ENCODE data around the gene DNMT3A. TPM values are rescaled to one million over a fixed set of nuclear protein-coding genes. Genes with fewer than 3 reads are reported as not detected.

DNMT3A gene
- total and polyA plus RNA-seq, 2 experiments from 2014 or later: 47.2 to 80.4 TPM

DNA sequence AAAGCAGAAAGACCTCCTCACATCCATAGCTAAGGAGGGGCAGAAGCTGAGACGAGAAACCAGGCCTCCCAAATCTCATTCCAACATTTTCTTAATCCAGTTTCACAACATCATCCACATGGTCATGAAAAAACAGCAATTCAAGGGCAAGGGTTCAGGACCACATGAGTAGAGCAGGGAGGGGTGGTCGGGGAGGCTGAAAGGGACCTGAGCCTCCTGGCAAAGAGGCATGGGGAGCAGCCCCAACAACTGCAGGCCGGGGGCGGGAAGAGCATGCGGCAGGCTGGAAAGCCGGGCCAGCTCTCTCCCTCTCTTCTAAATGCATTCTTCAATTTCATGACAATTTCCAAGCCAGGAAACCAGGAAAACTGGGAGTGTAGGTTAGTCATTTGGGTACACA, 76.7 kb downstream of the DNMT3A start:
- Histone ChIP-seq H3K36me3 (ENCODE audit: insufficient read depth) (no peaks in the 10 kb centered on the region), H3K4me3 (no peak overlapping the region), H3K27me3 (ENCODE audit: insufficient read depth) (no peaks in the 10 kb centered on the region), H3K79me2 (replicated peaks; ENCODE audit: insufficient read depth) (no peaks in the 10 kb centered on the region), H3K27ac (ENCODE audit: low read depth) (no peak overlapping the region), H3K9me2 (ENCODE audit: insufficient read depth) (no peaks in the 10 kb centered on the region), H4K20me1 (replicated peaks; ENCODE audit: insufficient read depth) (no peaks in the 10 kb centered on the region), H2AFZ (no peak overlapping the region), H3F3A (replicated peaks; ENCODE audit: low read depth) (peaks cover 14% of the 10 kb centered on the region; the same call in 1 of the 2 replicates), H3K4me2 (no peak overlapping the region), H3K4me1 (ENCODE audit: insufficient read depth) (peaks cover 54% of the 10 kb centered on the region)
- H3K27ac Mint-ChIP-seq: no peak overlapping the region
- H3K36me3 Mint-ChIP-seq (ENCODE audit: low read depth): no peaks in the 10 kb centered on the region
- DNase-seq (ENCODE audit: low spot score) (no peak), ATAC-seq (no peak)
- H3K27me3 Mint-ChIP-seq (ENCODE audit: insufficient read depth, low read depth, poor library complexity): peaks cover 21% of the 10 kb centered on the region
- TF ChIP-seq, protein P1, sequence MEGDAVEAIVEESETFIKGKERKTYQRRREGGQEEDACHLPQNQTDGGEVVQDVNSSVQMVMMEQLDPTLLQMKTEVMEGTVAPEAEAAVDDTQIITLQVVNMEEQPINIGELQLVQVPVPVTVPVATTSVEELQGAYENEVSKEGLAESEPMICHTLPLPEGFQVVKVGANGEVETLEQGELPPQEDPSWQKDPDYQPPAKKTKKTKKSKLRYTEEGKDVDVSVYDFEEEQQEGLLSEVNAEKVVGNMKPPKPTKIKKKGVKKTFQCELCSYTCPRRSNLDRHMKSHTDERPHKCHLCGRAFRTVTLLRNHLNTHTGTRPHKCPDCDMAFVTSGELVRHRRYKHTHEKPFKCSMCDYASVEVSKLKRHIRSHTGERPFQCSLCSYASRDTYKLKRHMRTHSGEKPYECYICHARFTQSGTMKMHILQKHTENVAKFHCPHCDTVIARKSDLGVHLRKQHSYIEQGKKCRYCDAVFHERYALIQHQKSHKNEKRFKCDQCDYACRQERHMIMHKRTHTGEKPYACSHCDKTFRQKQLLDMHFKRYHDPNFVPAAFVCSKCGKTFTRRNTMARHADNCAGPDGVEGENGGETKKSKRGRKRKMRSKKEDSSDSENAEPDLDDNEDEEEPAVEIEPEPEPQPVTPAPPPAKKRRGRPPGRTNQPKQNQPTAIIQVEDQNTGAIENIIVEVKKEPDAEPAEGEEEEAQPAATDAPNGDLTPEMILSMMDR (conservative IDR thresholded peaks at IDR 0.05; ENCODE audit: low read depth in 2 of 2): no peak
- TF ChIP-seq EZH2phosphoT487 (IDR thresholded peaks at IDR 0.05; ENCODE audit: unreplicated experiment) (no peak), STAT1 (IDR thresholded peaks at IDR 0.05; ENCODE audit: unreplicated experiment) (no peak), CREB1 (CRISPR knock-in tag; IDR thresholded peaks at IDR 0.05; ENCODE audit: low read depth) (no peak), JUNB (IDR thresholded peaks at IDR 0.05; ENCODE audit: unreplicated experiment) (no peak), NANOG (IDR thresholded peaks at IDR 0.05; ENCODE audit: borderline replicate concordance) (no peak), ZNF114 (CRISPR knock-in tag; IDR thresholded peaks at IDR 0.05) (no peak), ZNF331 (CRISPR knock-in tag; IDR thresholded peaks at IDR 0.05; ENCODE audit: low read depth) (no peak), EZH2 (IDR thresholded peaks at IDR 0.05; ENCODE audit: low read depth, unreplicated experiment) (no peak), POLR2AphosphoS5 (IDR thresholded peaks at IDR 0.05; ENCODE audit: low read depth) (no peak)
- TF ChIP-seq, protein P2, sequence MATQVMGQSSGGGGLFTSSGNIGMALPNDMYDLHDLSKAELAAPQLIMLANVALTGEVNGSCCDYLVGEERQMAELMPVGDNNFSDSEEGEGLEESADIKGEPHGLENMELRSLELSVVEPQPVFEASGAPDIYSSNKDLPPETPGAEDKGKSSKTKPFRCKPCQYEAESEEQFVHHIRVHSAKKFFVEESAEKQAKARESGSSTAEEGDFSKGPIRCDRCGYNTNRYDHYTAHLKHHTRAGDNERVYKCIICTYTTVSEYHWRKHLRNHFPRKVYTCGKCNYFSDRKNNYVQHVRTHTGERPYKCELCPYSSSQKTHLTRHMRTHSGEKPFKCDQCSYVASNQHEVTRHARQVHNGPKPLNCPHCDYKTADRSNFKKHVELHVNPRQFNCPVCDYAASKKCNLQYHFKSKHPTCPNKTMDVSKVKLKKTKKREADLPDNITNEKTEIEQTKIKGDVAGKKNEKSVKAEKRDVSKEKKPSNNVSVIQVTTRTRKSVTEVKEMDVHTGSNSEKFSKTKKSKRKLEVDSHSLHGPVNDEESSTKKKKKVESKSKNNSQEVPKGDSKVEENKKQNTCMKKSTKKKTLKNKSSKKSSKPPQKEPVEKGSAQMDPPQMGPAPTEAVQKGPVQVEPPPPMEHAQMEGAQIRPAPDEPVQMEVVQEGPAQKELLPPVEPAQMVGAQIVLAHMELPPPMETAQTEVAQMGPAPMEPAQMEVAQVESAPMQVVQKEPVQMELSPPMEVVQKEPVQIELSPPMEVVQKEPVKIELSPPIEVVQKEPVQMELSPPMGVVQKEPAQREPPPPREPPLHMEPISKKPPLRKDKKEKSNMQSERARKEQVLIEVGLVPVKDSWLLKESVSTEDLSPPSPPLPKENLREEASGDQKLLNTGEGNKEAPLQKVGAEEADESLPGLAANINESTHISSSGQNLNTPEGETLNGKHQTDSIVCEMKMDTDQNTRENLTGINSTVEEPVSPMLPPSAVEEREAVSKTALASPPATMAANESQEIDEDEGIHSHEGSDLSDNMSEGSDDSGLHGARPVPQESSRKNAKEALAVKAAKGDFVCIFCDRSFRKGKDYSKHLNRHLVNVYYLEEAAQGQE (IDR thresholded peaks at IDR 0.05; ENCODE audit: unreplicated experiment): no peak
- TF ChIP-seq, protein P3, sequence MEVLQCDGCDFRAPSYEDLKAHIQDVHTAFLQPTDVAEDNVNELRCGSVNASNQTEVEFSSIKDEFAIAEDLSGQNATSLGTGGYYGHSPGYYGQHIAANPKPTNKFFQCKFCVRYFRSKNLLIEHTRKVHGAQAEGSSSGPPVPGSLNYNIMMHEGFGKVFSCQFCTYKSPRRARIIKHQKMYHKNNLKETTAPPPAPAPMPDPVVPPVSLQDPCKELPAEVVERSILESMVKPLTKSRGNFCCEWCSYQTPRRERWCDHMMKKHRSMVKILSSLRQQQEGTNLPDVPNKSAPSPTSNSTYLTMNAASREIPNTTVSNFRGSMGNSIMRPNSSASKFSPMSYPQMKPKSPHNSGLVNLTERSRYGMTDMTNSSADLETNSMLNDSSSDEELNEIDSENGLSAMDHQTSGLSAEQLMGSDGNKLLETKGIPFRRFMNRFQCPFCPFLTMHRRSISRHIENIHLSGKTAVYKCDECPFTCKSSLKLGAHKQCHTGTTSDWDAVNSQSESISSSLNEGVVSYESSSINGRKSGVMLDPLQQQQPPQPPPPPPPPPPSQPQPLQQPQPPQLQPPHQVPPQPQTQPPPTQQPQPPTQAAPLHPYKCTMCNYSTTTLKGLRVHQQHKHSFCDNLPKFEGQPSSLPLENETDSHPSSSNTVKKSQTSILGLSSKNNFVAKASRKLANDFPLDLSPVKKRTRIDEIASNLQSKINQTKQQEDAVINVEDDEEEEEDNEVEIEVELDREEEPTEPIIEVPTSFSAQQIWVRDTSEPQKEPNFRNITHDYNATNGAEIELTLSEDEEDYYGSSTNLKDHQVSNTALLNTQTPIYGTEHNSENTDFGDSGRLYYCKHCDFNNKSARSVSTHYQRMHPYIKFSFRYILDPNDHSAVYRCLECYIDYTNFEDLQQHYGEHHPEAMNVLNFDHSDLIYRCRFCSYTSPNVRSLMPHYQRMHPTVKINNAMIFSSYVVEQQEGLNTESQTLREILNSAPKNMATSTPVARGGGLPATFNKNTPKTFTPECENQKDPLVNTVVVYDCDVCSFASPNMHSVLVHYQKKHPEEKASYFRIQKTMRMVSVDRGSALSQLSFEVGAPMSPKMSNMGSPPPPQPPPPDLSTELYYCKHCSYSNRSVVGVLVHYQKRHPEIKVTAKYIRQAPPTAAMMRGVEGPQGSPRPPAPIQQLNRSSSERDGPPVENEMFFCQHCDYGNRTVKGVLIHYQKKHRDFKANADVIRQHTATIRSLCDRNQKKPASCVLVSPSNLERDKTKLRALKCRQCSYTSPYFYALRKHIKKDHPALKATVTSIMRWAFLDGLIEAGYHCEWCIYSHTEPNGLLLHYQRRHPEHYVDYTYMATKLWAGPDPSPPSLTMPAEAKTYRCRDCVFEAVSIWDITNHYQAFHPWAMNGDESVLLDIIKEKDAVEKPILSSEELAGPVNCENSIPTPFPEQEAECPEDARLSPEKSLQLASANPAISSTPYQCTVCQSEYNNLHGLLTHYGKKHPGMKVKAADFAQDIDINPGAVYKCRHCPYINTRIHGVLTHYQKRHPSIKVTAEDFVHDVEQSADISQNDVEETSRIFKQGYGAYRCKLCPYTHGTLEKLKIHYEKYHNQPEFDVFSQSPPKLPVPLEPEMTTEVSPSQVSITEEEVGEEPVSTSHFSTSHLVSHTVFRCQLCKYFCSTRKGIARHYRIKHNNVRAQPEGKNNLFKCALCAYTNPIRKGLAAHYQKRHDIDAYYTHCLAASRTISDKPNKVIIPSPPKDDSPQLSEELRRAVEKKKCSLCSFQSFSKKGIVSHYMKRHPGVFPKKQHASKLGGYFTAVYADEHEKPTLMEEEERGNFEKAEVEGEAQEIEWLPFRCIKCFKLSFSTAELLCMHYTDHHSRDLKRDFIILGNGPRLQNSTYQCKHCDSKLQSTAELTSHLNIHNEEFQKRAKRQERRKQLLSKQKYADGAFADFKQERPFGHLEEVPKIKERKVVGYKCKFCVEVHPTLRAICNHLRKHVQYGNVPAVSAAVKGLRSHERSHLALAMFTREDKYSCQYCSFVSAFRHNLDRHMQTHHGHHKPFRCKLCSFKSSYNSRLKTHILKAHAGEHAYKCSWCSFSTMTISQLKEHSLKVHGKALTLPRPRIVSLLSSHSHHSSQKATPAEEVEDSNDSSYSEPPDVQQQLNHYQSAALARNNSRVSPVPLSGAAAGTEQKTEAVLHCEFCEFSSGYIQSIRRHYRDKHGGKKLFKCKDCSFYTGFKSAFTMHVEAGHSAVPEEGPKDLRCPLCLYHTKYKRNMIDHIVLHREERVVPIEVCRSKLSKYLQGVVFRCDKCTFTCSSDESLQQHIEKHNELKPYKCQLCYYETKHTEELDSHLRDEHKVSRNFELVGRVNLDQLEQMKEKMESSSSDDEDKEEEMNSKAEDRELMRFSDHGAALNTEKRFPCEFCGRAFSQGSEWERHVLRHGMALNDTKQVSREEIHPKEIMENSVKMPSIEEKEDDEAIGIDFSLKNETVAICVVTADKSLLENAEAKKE (CRISPR knock-in tag; IDR thresholded peaks at IDR 0.05): no peak
- TF ChIP-seq, protein P4, sequence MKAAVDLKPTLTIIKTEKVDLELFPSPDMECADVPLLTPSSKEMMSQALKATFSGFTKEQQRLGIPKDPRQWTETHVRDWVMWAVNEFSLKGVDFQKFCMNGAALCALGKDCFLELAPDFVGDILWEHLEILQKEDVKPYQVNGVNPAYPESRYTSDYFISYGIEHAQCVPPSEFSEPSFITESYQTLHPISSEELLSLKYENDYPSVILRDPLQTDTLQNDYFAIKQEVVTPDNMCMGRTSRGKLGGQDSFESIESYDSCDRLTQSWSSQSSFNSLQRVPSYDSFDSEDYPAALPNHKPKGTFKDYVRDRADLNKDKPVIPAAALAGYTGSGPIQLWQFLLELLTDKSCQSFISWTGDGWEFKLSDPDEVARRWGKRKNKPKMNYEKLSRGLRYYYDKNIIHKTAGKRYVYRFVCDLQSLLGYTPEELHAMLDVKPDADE (IDR thresholded peaks at IDR 0.05): no peak
- peaks cover 45% of the 10 kb centered on the region for H3K4me1 Mint-ChIP-seq
- H3K9me3 Mint-ChIP-seq: no peaks in the 10 kb centered on the region
- H3K4me3 Mint-ChIP-seq: no peak overlapping the region

Data from GM23338 (cell line).